Measurements from ENCODE around the gene PHF20.
"Not testable (repeated sequence)": the region's sequence is repeated elsewhere in the genome, so short reads cannot be mapped to it uniquely, and the experiment has no call there.

Gene PHF20

GRCh38 chr20:35739294-35740163 is 32.3 kb upstream of the PHF20 start:
- peak; percentile 49 for DNase-seq

GRCh38 chr20:35741892-35742740 is 29.7 kb upstream of the PHF20 start, which contains the start of gene RBM39:
RBM39 (minus strand) TSS chr20:35742260; CDS start chr20:35740874, 1,386 bp downstream.
- DNase-seq, result peak; percentile 100

- DNase-seq, result no peak
Measured at GRCh38 chr20:35742741-35743523, 28.9 kb upstream of the PHF20 start.

DNA sequence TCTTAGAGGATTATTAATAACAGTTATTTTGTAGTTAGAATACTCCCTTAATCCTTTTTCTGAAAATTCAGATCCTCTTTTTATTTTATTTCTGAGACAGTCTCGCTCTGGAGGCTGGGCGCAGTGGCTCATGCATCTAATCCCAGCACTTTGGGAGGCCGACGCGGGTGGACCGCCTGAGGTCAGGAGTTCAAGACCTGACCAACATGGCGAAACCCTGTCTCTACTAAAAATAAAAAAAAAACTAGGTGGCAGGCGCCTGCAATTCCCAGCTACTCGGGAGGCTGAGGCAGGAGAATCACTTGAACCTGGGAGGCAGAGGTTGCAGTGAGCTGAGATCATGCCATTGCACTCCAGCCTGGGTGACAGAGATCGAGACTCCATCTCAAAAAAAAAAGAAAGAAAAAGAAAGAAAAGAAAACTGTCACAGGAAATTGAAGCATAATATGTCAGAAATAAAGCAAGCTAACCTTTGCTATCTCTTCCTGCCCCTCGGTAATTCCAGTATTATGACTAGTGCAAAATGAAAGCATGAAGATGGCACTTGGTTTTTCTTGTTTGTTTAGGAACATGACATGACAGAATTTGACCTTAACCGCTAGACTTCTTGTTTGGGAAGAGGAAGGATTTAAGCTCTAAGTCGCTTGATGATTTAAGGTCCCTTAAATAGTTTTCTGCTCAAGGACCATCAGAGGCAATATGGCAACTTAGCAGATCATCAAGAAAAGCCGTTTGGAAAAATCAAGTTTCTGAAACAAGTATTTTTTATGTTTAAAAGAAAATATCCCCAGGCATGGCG is 27.9 kb upstream of the PHF20 start:
- DNase-seq, result no peak

DNA sequence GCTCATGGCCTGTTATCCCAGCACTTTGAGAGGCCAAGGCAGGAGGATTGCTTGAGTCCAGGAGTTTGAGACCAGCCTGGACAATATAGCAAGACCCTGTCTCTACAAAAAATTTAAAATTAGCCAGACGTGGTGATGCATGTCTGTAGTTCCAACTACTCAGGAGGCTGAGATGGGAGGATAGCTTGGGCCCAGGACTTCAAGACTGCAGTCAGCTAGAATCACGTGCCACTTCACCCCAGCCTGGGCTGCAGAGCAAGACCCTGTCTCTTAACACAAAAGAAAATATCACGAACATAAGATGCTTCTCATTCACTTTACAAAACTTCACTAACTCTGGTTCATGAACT is 27.3 kb upstream of the PHF20 start:
- DNase-seq, result not testable (repeated sequence)

DNA sequence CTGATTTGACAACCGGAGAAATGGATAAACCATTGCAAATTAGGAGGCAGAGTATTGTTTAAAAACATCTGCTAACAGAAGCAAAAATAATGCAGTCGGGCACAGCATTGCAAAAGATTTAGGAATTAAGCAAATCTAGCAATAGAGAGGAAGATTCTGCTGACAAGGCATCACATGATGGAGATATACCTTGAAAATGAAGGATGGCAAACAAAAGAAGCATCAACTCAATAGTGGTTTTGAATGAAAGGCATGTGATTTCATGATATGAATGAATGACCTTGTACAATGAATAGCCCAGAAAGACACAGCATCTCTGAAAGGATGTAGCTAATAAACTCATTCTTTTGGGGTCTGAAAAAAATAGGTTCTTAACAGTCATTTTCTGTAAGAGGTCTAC is 21.2 kb upstream of the PHF20 start:
- no peak for DNase-seq

DNA sequence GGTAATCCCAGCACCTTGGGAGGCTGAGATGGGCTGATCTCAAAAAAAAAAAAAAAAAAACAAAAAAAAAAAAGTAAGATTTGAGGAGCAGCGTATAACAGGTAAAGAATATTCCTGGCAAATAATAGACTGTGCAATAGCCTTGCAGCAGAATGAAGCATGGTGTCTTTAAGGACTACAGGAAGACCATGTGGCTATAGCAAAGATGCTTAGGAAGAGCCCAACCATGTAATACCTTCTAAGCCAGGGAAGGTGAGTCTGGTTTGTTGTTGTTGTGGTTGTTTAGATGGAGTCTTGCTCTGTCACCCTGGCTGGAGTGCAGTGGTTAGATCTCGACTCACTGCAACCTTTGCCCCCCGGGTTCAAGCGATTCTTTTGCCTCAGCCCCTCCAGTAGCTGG is 15.4 kb upstream of the PHF20 start:
- DNase-seq, result no peak

- DNase-seq, result no peak
Measured at GRCh38 chr20:35757098-35757705, 14.6 kb upstream of the PHF20 start.

DNA sequence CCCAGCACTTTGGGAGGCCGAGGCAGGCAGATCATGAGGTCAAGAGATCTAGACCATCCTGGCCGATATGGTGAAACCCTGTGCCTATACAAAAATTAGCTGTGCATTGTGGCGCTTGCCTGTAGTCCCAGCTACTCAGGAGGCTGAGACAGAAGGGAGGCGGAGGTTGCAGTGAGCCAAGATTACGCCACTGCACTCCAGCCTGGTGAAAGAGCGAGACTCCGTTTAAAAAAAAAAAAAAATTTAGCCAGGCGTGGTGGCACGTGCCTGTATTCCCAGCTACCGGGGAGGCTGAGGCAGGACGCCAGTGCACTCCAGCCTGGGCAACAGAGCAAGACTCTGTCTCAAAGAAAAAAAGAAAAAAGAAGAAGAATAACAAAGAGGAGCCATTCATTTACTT is 10.3 kb upstream of the PHF20 start:
- DNase-seq, result not testable (repeated sequence)

GRCh38 chr20:35762461-35762860 is 9.4 kb upstream of the PHF20 start:
- DNase-seq, result no peak

- DNase-seq, result not testable (repeated sequence)
Measured at GRCh38 chr20:35764936-35765335, 6.9 kb upstream of the PHF20 start.

DNA sequence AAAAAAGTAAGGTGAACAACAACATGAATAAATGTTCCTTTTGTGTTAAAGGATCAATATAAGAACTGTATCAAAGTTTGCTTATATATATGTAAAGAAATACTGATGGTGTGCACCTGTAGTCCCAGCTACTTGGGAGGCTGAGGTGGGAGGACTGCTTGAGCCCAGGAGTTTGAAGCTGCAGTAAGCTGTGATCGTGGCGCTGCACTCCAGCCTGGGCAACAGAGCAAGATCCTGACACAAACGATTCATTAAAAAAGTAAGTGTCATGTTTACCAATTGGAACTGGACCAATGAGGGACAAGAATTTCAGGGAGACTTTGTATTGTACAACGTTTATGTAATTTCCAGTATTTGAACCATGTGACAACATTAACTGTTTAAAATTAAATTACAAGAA is 5.0 kb upstream of the PHF20 start:
- no peak for DNase-seq

- DNase-seq, result no peak
Measured at GRCh38 chr20:35767683-35768481, 3.9 kb upstream of the PHF20 start.

GRCh38 chr20:35768731-35769664 is 2.8 kb upstream of the PHF20 start:
- peak; percentile 95 for DNase-seq

GRCh38 chr20:35771367-35771688 is 487 bp upstream of the PHF20 start:
- DNase-seq, result no peak

DNA sequence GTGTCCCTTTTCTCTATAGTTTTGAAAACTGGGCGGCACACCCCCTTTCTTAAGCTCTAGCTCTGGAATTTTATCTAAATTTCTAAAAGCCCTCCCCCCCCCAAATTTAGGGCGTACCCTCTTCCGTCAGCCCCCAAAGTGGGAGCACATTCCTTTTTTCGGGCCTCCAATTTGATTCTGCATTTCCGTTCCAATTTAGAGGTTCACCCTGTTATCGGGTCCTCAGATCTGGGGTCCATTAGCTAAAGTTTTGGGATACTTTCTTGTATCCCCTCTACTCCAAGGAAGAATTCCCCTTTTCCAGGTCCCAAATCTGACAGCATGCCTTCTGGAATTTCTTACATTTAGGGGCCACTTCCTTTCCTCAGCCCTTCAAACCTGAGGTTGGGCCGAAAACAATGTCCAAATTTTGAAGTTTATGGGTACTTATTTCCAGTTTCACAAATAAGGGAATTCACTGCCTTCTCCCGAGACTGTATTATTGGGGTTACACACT is 796 bp downstream of the PHF20 start:
- no peak for DNase-seq

DNA sequence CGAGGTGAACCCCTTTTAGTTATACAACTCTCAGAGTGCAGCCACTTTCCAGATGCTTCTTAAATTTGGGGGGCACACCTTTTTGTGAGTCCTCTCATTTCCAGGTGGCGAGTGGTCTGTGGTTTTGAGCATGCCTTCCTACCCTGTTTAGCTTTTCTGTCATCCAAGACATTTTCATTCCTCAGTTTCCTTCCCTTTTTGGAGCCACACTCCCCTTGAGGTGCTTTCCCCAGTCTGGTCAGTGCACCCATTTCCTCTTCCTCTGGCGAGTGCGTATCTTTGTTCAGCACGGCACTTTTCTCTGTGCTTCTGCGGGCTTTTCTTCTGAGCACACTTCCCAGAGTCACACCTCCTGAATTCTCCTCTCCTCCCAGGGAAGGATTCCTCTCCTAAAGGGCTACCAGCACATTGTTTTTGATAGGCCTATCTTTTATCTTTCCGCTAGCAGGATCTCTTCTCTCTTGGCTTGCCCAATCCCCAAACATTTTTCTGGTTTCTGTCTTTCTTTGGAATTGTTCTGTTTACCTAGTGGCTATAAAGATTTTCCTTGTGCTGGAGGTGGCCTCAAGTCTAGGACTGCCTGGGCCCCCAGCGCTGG is 1.4 kb downstream of the PHF20 start:
- no peak for DNase-seq

GRCh38 chr20:35774391-35774790 is 2.6 kb downstream of the PHF20 start:
- DNase-seq, result no peak

- DNase-seq, result peak; percentile 25
Measured at GRCh38 chr20:35776513-35777101, 4.8 kb downstream of the PHF20 start.

All from fibroblast of skin of right biceps (primary cell).